Ovary (tissue), 3 donors: Measurements from ENCODE around the gene DPH7.

ENCODE experiments used
- EP300 ChIP-seq: sonication (generic); formaldehyde crosslinking; IDR thresholded peaks from one replicate; pipeline ENCODE4 v1.6.1; 2017; ENCODE audit warnings: antibody characterized with exemption
- POLR2A ChIP-seq: fragments of 450-650 bp; IDR thresholded peaks from one replicate; pipeline ENCODE4 v1.6.1; 2017; ENCODE audit warnings: antibody characterized with exemption, mild to moderate bottlenecking, moderate library complexity
- TF ChIP-seq, protein P1 (sequence below), 3 donors: fragments of 450-650 bp in 2 of 3; fragments of 200-600 bp in 1 of 3; IDR thresholded peaks; one replicate each; pipeline versions ENCODE4 v1.5.1 to v1.8.0; 2016 to 2022; ENCODE audit warnings: antibody characterized with exemption in 3 of 3, mild to moderate bottlenecking in 1 of 3
- donor health status: DM: no; HTN: no; CAD: no.

DNA sequence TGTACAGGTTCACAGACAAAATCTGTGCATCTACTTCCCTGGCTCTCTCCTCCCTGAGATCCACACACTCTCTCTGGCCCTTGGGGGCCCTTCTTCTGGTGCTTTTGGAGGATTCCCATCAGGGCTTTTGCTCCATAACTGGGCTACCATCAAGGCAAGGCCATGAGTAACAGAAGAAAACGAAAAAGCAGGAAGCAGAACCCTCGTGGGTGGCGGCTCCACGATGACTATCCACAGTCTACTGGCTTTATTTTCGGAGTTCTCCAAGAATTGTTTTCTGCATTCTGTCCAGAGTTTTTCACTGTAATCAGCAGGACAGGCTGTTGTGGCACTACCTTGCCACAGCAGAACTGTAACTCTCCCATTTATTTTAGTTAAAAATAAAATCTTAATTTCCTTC, 48.4 kb downstream of the DPH7 start:
- TF ChIP-seq POLR2A = no peak
- TF ChIP-seq EP300 = no peak
- TF ChIP-seq, protein P1, sequence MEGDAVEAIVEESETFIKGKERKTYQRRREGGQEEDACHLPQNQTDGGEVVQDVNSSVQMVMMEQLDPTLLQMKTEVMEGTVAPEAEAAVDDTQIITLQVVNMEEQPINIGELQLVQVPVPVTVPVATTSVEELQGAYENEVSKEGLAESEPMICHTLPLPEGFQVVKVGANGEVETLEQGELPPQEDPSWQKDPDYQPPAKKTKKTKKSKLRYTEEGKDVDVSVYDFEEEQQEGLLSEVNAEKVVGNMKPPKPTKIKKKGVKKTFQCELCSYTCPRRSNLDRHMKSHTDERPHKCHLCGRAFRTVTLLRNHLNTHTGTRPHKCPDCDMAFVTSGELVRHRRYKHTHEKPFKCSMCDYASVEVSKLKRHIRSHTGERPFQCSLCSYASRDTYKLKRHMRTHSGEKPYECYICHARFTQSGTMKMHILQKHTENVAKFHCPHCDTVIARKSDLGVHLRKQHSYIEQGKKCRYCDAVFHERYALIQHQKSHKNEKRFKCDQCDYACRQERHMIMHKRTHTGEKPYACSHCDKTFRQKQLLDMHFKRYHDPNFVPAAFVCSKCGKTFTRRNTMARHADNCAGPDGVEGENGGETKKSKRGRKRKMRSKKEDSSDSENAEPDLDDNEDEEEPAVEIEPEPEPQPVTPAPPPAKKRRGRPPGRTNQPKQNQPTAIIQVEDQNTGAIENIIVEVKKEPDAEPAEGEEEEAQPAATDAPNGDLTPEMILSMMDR (IDR thresholded peaks at IDR 0.05) = no peak
